ENCODE data around the gene APPBP2.

- TF ChIP-seq CTCF (IDR thresholded peaks at IDR 0.05), result no peak
- TF ChIP-seq POLR2A (IDR thresholded peaks at IDR 0.05), result no peak
These were observed 57.7 kb downstream of the APPBP2 start for GRCh38 chr17:60468371-60468770.
